ENCODE data around the gene SLC22A1. TPM values are rescaled to one million over a fixed set of nuclear protein-coding genes. Genes with fewer than 3 reads are reported as not detected.
A peak's percentile ranks its signal among the peaks of the same experiment; 100 is the strongest.
"Not testable (repeated sequence)": the region's sequence is repeated elsewhere in the genome, so short reads cannot be mapped to it uniquely, and the experiment has no call there.

SLC22A1 gene
- total and polyA plus RNA-seq, 2 of the 13 experiments (the other 11 are each of a cell fraction or from before 2014, with no cell fraction given) = 0.80 to 0.87 TPM

DNA sequence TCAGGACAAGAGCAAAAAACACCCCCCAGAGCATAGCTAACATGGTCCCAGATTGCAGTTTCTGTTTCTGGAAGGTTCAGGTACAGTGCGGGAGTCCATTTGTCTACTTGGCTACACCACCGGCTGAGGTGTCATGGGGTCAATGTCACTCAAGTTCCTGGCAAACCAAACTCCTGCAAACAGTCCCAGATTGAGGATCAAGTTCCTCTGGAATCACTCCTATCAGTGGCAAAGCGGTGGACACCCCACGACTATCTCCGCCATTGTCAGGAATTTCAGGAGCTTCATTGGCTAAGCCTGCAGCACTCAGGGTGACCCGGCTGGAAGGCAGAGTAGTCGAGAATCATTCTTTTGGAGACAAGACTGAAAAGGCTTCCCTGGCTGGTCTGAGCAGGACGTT lies 41.8 kb downstream of the SLC22A1 start (continued):
- TF ChIP-seq THYN1 (CRISPR knock-in tag; IDR thresholded peaks at IDR 0.05; ENCODE audit: borderline replicate concordance, low read depth) = no peak

DNA sequence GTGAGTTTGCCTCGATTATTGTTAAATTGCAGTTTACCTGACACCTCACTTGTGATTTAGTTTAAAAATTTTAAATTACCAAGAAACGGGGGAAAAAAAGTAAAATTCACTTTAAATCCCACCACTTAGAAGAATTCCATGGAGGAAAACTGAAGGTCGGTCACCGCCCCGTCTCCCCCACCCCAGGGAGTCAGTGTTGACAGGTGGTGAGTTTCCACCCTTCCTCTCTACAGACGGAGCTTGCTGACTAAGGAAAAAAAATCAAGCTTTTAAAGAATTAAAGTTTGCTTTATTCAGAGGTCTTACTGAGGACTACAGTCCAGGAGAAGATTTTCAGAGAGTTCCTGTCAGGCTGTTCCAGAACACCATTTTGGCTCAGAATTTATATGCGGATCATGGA lies 42.3 kb downstream of the SLC22A1 start:
- DNase-seq (ENCODE audit: low spot score) = no peak
- no peak for ATAC-seq
- Histone ChIP-seq H3K27ac (ENCODE audit: extremely low read length, insufficient read depth, low read length) (no peak overlapping the region), H3K9me3 (ENCODE audit: low read length) (no peaks in the 10 kb centered on the region), H3K9ac (ENCODE audit: insufficient read depth, low read depth, low read length) (no peak overlapping the region), H3K36me3 (replicated peaks in 1 of 2; ENCODE audit: control insufficient read depth in 1 of 2, insufficient read depth in 2 of 2, low read length in 2 of 2) (no peaks in the 10 kb centered on the region), H3K4me2 (ENCODE audit: low read depth, low read length) (peak overlapping the region; percentile 51; the same call in 1 of the 2 replicates), H2AFZ (ENCODE audit: low read length) (no peak overlapping the region), H3K27me3 (ENCODE audit: control insufficient read depth in 1 of 2, insufficient read depth in 2 of 2, low read length in 2 of 2) (no peaks in the 10 kb centered on the region), H4K20me1 (ENCODE audit: insufficient read depth, low read length) (no peaks in the 10 kb centered on the region), H3K4me1 (ENCODE audit: insufficient read depth, low read length) (peaks cover 34% of the 10 kb centered on the region), H3K4me3 (replicated peaks in 1 of 3; ENCODE audit: insufficient read depth in 1 of 3, low read depth in 2 of 3, low read length in 3 of 3) (no peak overlapping the region), H3K79me2 (ENCODE audit: insufficient read depth, low read length) (no peaks in the 10 kb centered on the region)
- TF ChIP-seq ZBTB1 (CRISPR knock-in tag; IDR thresholded peaks at IDR 0.05; ENCODE audit: borderline replicate concordance) (no peak), TP53 (CRISPR knock-in tag; conservative IDR thresholded peaks at IDR 0.05) (no peak), MAFK (conservative IDR thresholded peaks at IDR 0.05 in 1 of 2, IDR thresholded peaks at IDR 0.05 in 1 of 2; ENCODE audit: low read length in 2 of 2) (peak; percentile 67 to 84), MAFF (IDR thresholded peaks at IDR 0.05; ENCODE audit: low read depth, low read length) (peak; percentile 73), ZFYVE20 (CRISPR knock-in tag; IDR thresholded peaks at IDR 0.05; ENCODE audit: borderline replicate concordance, low read depth) (no peak), SMAD1 (CRISPR knock-in tag; IDR thresholded peaks at IDR 0.05; ENCODE audit: borderline replicate concordance, low read depth) (no peak)
- TF ChIP-seq, protein P1, sequence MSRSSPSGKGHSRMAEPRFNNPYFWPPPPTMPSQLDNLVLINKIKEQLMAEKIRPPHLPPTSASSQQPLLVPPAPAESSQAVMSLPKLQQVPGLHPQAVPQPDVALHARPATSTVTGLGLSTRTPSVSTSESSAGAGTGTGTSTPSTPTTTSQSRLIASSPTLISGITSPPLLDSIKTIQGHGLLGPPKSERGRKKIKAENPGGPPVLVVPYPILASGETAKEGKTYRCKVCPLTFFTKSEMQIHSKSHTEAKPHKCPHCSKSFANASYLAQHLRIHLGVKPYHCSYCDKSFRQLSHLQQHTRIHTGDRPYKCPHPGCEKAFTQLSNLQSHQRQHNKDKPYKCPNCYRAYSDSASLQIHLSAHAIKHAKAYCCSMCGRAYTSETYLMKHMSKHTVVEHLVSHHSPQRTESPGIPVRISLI (CRISPR knock-in tag; IDR thresholded peaks at IDR 0.05; ENCODE audit: borderline replicate concordance) = no peak
- BruUV-seq (replicated peaks) = no TSS peak
- ChIA-PET CTCF (ENCODE audit: low intra/inter-chr PET ratio, low total read pairs) (no interaction called here), POLR2A (no interaction called here)
- in situ Hi-C loops (cut with HindIII; ENCODE audit: extremely low pct_ligation_motif_present, low pct_unique_long_range_greater_than_20kb) (no loop called here), intact Hi-C loops (cut with micrococcal nuclease; ENCODE audit: unreplicated experiment) (no loop called here)
- FAIRE-seq = no peak
- 58% methylated on average over 7 of the region's 7 CpGs for WGBS (ENCODE audit: low lambda C conversion rate)

DNA sequence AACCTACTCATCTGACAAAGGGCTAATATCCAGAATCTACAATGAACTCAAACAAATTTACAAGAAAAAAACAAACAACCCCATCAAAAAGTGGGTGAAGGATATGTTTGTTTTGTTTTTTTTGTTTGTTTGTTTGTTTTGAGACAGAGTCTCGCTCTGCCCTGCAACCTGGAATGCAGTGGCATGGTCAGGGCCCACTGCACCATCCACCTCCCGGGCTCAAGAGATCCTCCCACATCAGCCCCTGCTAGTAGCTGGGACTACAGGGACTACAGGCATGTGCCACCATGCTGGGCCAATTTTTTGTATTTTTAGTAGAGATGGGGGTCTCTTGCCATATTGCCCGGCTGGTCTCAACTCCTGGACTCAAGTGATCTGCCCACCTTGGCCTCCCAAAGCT lies 44.3 kb downstream of the SLC22A1 start:
- H3K27ac ChIP-seq (ENCODE audit: extremely low read length, insufficient read depth, low read length); CTCF ChIA-PET (ENCODE audit: low intra/inter-chr PET ratio, low total read pairs): not testable (repeated sequence)
- WGBS (ENCODE audit: low lambda C conversion rate) = 12% methylated on average over 3 of the region's 3 CpGs

More for the DNA sequence above, 44.3 kb downstream of the SLC22A1 start:
- H2AFZ ChIP-seq (ENCODE audit: low read length); H3K4me3 ChIP-seq (replicated peaks in 1 of 3; ENCODE audit: insufficient read depth in 1 of 3, low read depth in 2 of 3, low read length in 3 of 3); H3K79me2 ChIP-seq (ENCODE audit: insufficient read depth, low read length); BruUV-seq (replicated peaks); H3K27me3 ChIP-seq (ENCODE audit: control insufficient read depth in 1 of 2, insufficient read depth in 2 of 2, low read length in 2 of 2); H3K4me2 ChIP-seq (ENCODE audit: low read depth, low read length); H3K9me3 ChIP-seq (ENCODE audit: low read length); H3K36me3 ChIP-seq (replicated peaks in 1 of 2; ENCODE audit: control insufficient read depth in 1 of 2, insufficient read depth in 2 of 2, low read length in 2 of 2); FAIRE-seq; H4K20me1 ChIP-seq (ENCODE audit: insufficient read depth, low read length); DNase-seq (ENCODE audit: low spot score); intact Hi-C loops (cut with micrococcal nuclease; ENCODE audit: unreplicated experiment); POLR2A ChIA-PET; in situ Hi-C loops (cut with HindIII; ENCODE audit: extremely low pct_ligation_motif_present, low pct_unique_long_range_greater_than_20kb); H3K9ac ChIP-seq (ENCODE audit: insufficient read depth, low read depth, low read length): not testable (repeated sequence)
- H3K4me1 ChIP-seq (ENCODE audit: insufficient read depth, low read length) = peaks cover 20% of the 10 kb centered on the region
- peak; percentile 67 for ATAC-seq

Measured in HepG2 (cell line).